Gastroesophageal sphincter (tissue), 4 donors: ENCODE data around the gene CTCF. TPM values are rescaled to one million over a fixed set of nuclear protein-coding genes. Genes with fewer than 3 reads are reported as not detected.

ENCODE experiments used
- ATAC-seq: fragments of 150-250 bp; one replicate; pipeline ENCODE4 v1.9.1; 2016; ENCODE audit warnings: mild to moderate bottlenecking, moderate library complexity
- H3K27ac ChIP-seq, 4 donors: fragments of 200-600 bp; sonication (generic) in 3 of 4; 1 replicate in 3 of 4; 2 replicates in 1 of 4; pipeline ENCODE4 v1.5.1; 2016 to 2019
- H3K27me3 ChIP-seq: fragments of 200-600 bp; sonication (generic); one replicate; pipeline ENCODE4 v1.5.1; 2019
- H3K36me3 ChIP-seq, 2 donors: fragments of 200-600 bp; sonication (generic); one replicate each; pipeline ENCODE4 v1.5.1; 2019; ENCODE audit warnings: control low read depth in 1 of 2
- H3K4me1 ChIP-seq, 3 donors: fragments of 200-600 bp; sonication (generic); 1 replicate in 2 of 3; 2 replicates in 1 of 3; pipeline ENCODE4 v1.5.1; 2016 to 2019; ENCODE audit warnings: control low read depth in 2 of 3
- H3K4me3 ChIP-seq, 2 donors: fragments of 200-600 bp; sonication (generic); one replicate each; pipeline ENCODE4 v1.5.1; 2019; ENCODE audit warnings: mild to moderate bottlenecking in 1 of 2, moderate library complexity in 1 of 2
- H3K9me3 ChIP-seq, 3 donors: fragments of 200-600 bp; sonication (generic); one replicate each; pipeline ENCODE4 v1.5.1; 2017 to 2019; ENCODE audit warnings: control low read depth in 2 of 3
- EP300 ChIP-seq: sonication (generic); formaldehyde crosslinking; IDR thresholded peaks from one replicate; pipeline ENCODE4 v1.6.1; 2017; ENCODE audit warnings: antibody characterized with exemption, mild to moderate bottlenecking
- POLR2A ChIP-seq, 2 donors: fragments of 450-650 bp; IDR thresholded peaks; one replicate each; pipeline ENCODE4 v1.6.1; 2017; ENCODE audit warnings: antibody characterized with exemption in 2 of 2, mild to moderate bottlenecking in 2 of 2, moderate library complexity in 1 of 2
- POLR2AphosphoS5 ChIP-seq: sonication (generic); formaldehyde crosslinking; IDR thresholded peaks from one replicate; pipeline ENCODE4 v1.6.1; 2017; ENCODE audit warnings: antibody characterized with exemption
- WGBS, 2 donors: methylation state at CpG; one replicate each; pipeline ENCODE4 v1.1.5; 2018; ENCODE audit warnings: low coverage in 1 of 2; 5-methylcytosine and 5-hydroxymethylcytosine counted together
- total RNA-seq, 4 donors: library from RNA; depleted of rRNA; stranded (reverse); fragments of >200 nt; gene quantifications; one replicate each; pipeline ENCODE4 v1.1.0, GENCODE V29; 2016
- TF ChIP-seq, protein P1 (sequence below), 4 experiments: fragments of 200-600 bp in 2 of 4; fragments of 450-650 bp in 2 of 4; sonication (generic) in 1 of 4; IDR thresholded peaks; one replicate each; pipeline ENCODE4 v1.5.1; 2017 to 2019; ENCODE audit warnings: antibody characterized with exemption in 4 of 4, mild to moderate bottlenecking in 2 of 4, moderate library complexity in 2 of 4

The CTCF gene
- total RNA-seq, 4 donors from 2014 or later: 26.4 to 44.8 (median 41.4) TPM

DNA sequence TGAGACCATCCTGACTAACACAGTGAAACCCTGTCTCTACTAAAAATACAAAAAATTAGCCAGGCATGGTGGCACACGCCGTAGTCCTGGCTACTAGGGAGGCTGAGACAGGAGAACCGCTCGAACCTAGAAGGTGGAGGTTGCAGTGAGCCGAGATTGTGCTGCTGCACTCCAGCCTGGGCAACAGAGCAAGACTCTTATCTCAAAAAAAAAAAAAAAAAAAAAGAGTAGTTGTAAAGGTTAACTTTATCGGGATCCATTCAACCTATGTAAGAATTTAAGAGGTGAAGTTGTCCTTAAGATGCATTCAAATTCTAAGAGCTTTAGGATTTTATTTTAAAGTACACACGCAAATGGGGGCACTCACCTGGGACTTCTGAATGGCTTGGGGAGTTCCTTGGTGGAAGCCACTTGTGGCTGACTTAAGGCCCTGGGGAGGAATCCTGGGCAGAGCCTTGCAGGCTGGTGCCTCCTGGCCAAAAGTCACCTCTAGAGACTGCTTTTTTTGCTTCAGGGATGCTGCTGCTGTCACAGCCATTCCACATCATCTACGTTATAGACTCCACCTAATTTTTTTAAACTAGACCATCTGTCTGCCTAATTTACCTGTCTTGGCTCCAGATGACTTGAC, 3.3 kb downstream of the CTCF start:
- TF ChIP-seq EP300 (no peak), POLR2A (IDR thresholded peaks at IDR 0.05) (no peak)
- TF ChIP-seq, protein P1, sequence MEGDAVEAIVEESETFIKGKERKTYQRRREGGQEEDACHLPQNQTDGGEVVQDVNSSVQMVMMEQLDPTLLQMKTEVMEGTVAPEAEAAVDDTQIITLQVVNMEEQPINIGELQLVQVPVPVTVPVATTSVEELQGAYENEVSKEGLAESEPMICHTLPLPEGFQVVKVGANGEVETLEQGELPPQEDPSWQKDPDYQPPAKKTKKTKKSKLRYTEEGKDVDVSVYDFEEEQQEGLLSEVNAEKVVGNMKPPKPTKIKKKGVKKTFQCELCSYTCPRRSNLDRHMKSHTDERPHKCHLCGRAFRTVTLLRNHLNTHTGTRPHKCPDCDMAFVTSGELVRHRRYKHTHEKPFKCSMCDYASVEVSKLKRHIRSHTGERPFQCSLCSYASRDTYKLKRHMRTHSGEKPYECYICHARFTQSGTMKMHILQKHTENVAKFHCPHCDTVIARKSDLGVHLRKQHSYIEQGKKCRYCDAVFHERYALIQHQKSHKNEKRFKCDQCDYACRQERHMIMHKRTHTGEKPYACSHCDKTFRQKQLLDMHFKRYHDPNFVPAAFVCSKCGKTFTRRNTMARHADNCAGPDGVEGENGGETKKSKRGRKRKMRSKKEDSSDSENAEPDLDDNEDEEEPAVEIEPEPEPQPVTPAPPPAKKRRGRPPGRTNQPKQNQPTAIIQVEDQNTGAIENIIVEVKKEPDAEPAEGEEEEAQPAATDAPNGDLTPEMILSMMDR (IDR thresholded peaks at IDR 0.05): no peak
- no peak overlapping the region for H3K4me3 ChIP-seq
- H3K27ac ChIP-seq: no peak overlapping the region
- no peaks in the 10 kb centered on the region for H3K27me3 ChIP-seq
- ATAC-seq: no peak
- H3K4me1 ChIP-seq: peaks cover 0 to 38% (median 18%) of the 10 kb centered on the region in 3 donors
- no peaks in the 10 kb centered on the region for H3K36me3 ChIP-seq
- no peaks in the 10 kb centered on the region for H3K9me3 ChIP-seq
- 90 to 92% methylated on average over 6 to 7 of the region's 8 CpGs for WGBS, 2 donors

DNA sequence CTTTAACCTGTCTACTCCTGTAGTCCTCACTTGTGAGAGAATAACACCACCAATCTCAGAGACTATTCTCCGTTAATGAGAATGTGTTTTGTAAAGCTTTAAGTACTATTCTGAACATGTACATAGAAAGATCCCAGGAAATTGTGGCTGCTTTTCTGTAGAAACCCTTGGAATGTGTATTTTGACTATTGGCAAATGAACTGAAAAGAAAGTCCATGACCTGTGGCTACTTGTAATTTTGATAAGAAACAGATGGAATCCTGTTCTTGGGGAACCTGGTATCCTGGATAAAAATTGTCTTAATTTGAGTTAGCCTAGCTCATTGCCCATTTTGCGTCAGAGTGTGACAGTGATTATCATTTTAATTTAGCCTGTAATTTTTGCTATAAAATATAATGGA, 9.1 kb downstream of the CTCF start:
- Histone ChIP-seq H3K4me1 (peaks cover 0 to 8% (median 0%) of the 10 kb centered on the region in 3 donors), H3K9me3 (no peaks in the 10 kb centered on the region), H3K27ac (no peak overlapping the region), H3K27me3 (no peaks in the 10 kb centered on the region), H3K4me3 (no peak overlapping the region), H3K36me3 (peaks cover 0 to 37% of the 10 kb centered on the region in 2 donors)
- no peak for TF ChIP-seq POLR2AphosphoS5
- TF ChIP-seq, protein P1 (IDR thresholded peaks at IDR 0.05): no peak
- TF ChIP-seq POLR2A (IDR thresholded peaks at IDR 0.05): no peak
- no peak for TF ChIP-seq EP300
- 81 to 94% methylated on average over 2 of the region's 2 CpGs for WGBS, 2 donors
- ATAC-seq: no peak

DNA sequence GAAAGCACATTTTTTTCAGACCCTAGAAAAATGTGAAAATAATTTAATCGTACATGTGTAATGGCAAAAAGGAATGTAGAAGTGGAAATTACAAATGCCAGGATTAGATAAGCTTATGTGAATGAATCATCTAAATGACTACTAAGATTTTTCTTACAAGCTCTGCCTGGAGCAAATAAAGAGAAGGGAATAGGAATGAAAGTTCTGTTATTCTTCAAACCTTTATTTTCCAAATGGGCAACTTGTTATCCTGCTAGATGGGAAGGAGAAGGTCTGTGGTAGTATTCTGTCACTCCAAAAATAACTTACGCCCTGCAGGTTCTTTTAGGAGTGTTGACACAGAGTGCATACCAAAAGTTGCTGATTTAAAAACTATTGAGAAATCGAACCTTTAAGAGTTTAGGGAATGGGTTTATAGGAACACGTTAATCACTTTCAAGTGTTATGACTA, 9.7 kb downstream of the CTCF start:
- WGBS, 2 donors: 35 to 60% methylated on average over 4 of the region's 4 CpGs

DNA sequence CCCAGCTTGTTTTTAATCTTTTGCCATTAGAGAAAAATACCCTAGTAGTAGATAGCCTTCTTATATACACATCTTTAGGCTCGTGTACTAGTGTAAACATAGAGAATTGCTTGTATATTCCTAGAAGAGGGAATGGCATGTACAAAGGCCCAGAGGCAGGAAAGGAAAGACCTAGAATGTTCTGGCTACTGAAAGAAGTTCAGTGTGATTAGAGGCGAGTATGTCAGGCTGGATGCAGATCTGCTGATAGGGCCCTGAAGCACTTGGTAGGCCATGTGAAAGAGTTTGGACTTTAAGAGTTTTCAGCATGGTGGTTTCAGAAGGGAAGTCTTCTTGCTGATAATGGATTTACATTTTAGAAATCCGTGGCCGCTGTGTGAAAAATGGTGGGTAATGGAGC, 17.4 kb downstream of the CTCF start:
- WGBS, 2 donors: 86% methylated on average over 3 to 4 of the region's 4 CpGs
- H3K9me3 ChIP-seq: no peaks in the 10 kb centered on the region
- peaks cover 0 to 20% of the 10 kb centered on the region in 2 donors for H3K36me3 ChIP-seq
- ATAC-seq: no peak
- no peaks in the 10 kb centered on the region for H3K4me1 ChIP-seq
- no peak overlapping the region for H3K27ac ChIP-seq
- H3K27me3 ChIP-seq: no peaks in the 10 kb centered on the region
- TF ChIP-seq EP300 (no peak), POLR2A (IDR thresholded peaks at IDR 0.05) (no peak), POLR2AphosphoS5 (no peak)
- TF ChIP-seq, protein P1 (IDR thresholded peaks at IDR 0.05): no peak
- H3K4me3 ChIP-seq: no peak overlapping the region

More for the DNA sequence above, 9.7 kb downstream of the CTCF start:
- no peaks in the 10 kb centered on the region for H3K27me3 ChIP-seq
- H3K9me3 ChIP-seq: no peaks in the 10 kb centered on the region
- no peak overlapping the region for H3K4me3 ChIP-seq
- ATAC-seq: no peak
- H3K4me1 ChIP-seq: peaks cover 0 to 8% (median 0%) of the 10 kb centered on the region in 3 donors
- TF ChIP-seq EP300: no peak
- no peak for TF ChIP-seq POLR2A (IDR thresholded peaks at IDR 0.05)
- no peak for TF ChIP-seq POLR2AphosphoS5
- TF ChIP-seq, protein P1 (IDR thresholded peaks at IDR 0.05): no peak
- peaks cover 0 to 37% of the 10 kb centered on the region in 2 donors for H3K36me3 ChIP-seq
- H3K27ac ChIP-seq: no peak overlapping the region

DNA sequence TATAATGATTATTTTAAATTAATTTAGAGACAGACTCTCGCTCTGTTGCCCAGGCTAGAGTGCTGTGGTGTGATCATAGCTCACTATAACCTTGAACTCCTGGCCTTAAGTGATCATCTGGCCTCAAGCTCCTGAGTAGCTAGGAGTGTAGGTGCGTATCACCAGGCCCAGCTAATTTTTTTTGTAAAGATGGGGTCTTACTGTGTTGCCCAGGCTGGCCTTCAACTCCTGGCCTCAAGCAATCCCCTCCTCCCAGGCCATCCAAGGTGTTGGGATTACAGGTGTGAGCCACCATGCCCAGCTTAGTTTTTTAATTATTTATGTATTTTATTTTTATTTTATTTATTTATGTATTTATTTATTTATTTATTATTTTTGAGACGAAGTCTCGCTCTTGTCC, 17.9 kb downstream of the CTCF start:
- Histone ChIP-seq H3K4me3 (no peak overlapping the region), H3K27ac (no peak overlapping the region), H3K9me3 (no peaks in the 10 kb centered on the region), H3K4me1 (no peaks in the 10 kb centered on the region), H3K27me3 (no peaks in the 10 kb centered on the region), H3K36me3 (peaks cover 0 to 15% of the 10 kb centered on the region in 2 donors)
- 99 to 100% methylated on average over 4 of the region's 4 CpGs for WGBS, 2 donors
- TF ChIP-seq, protein P1 (IDR thresholded peaks at IDR 0.05): no peak
- TF ChIP-seq POLR2AphosphoS5: no peak
- ATAC-seq: no peak
